Smooth muscle cell (in vitro differentiated cells): ENCODE data around the gene RBM46. TPM values are rescaled to one million over a fixed set of nuclear protein-coding genes. Genes with fewer than 3 reads are reported as not detected.

Source experiments
- DNase-seq: peaks from one replicate; lab custom pipeline; 2025; ENCODE audit not compliant: unreplicated experiment; lab: John Stamatoyannopoulos, UW
- H2AFZ ChIP-seq: fragments of 200-600 bp; sonication (generic); 2 replicates; pipeline ENCODE4 v1.6.0; 2016; ENCODE audit warnings: antibody characterized with exemption, low read depth, mild to moderate bottlenecking
- H3F3A ChIP-seq: fragments of 200-600 bp; sonication (generic); 2 replicates; pipeline ENCODE4 v1.6.0; 2017; ENCODE audit warnings: antibody characterized with exemption, low read depth
- H3K27ac ChIP-seq: fragments of 200-600 bp; sonication (generic); 2 replicates; pipeline ENCODE4 v1.5.1; 2016; ENCODE audit warnings: low read depth, mild to moderate bottlenecking
- H3K27me3 ChIP-seq: fragments of 200-600 bp; sonication (generic); 2 replicates; pipeline ENCODE4 v1.6.1; 2016; ENCODE audit warnings: low read depth, mild to moderate bottlenecking
- H3K36me3 ChIP-seq: fragments of 200-600 bp; sonication (generic); 2 replicates; pipeline ENCODE4 v1.5.1; 2016; ENCODE audit warnings: low read depth
- H3K4me1 ChIP-seq: fragments of 200-600 bp; sonication (generic); 2 replicates; pipeline ENCODE4 v1.5.1; 2016; ENCODE audit warnings: low read depth
- H3K4me2 ChIP-seq: fragments of 200-600 bp; sonication (generic); 2 replicates; pipeline ENCODE4 v1.6.0; 2016; ENCODE audit warnings: mild to moderate bottlenecking
- H3K4me3 ChIP-seq: fragments of 200-600 bp; sonication (generic); 2 replicates; pipeline ENCODE4 v1.5.1; 2016; ENCODE audit warnings: mild to moderate bottlenecking
- H3K79me2 ChIP-seq: fragments of 200-600 bp; sonication (generic); 2 replicates; pipeline ENCODE4 v1.6.0; 2016; ENCODE audit warnings: low read depth, mild to moderate bottlenecking
- H3K9ac ChIP-seq: fragments of 200-600 bp; sonication (generic); 2 replicates; pipeline ENCODE4 v1.6.0; 2016; ENCODE audit warnings: low read depth
- H3K9me3 ChIP-seq: fragments of 200-600 bp; sonication (generic); replicated peaks from 2 replicates; pipeline ENCODE4 v1.5.1; 2016; ENCODE audit warnings: low read depth
- H4K20me1 ChIP-seq: fragments of 200-600 bp; sonication (generic); 2 replicates; pipeline ENCODE4 v1.6.0; 2016; ENCODE audit warnings: low read depth
- CTCF ChIP-seq: fragments of 200-600 bp; sonication (generic); IDR thresholded peaks from 2 replicates; pipeline ENCODE4 v1.5.1; 2017; ENCODE audit warnings: borderline replicate concordance, mild to moderate bottlenecking, antibody characterized with exemption; ENCODE audit not compliant: insufficient read depth, poor library complexity, severe bottlenecking
- WGBS: methylation state at CpG from one replicate; pipeline ENCODE4 v1.1.7; 2016; ENCODE audit warnings: low lambda C conversion rate; 5-methylcytosine and 5-hydroxymethylcytosine counted together
- polyA plus RNA-seq: library from polyadenylated mRNA; unstranded; fragments of >200 nt; fragmentation: Nextera tagmentation; extraction: Ambion mirVana; gene quantifications from 2 replicates; pipeline ENCODE4 v1.2.1, GENCODE V29; 2016
- total RNA-seq: library from RNA; depleted of rRNA; stranded (reverse); fragments of >200 nt; gene quantifications from 2 replicates; pipeline ENCODE4 v1.2.3, GENCODE V29; 2014

Gene RBM46
- total and polyA plus RNA-seq, 2 experiments from 2014 or later, result not detected

GRCh38 chr4:154838694-154839093, 57.6 kb downstream of the RBM46 start:
- no peak overlapping the region for H2AFZ ChIP-seq
- no peaks in the 10 kb centered on the region for H3K27me3 ChIP-seq
- 83% methylated on average over 8 of the region's 8 CpGs for WGBS
- no peaks in the 10 kb centered on the region for H4K20me1 ChIP-seq
- H3K9me3 ChIP-seq, result no peaks in the 10 kb centered on the region
- no peaks in the 10 kb centered on the region for H3F3A ChIP-seq
- H3K27ac ChIP-seq, result no peak overlapping the region
- no peaks in the 10 kb centered on the region for H3K36me3 ChIP-seq
- no peak for DNase-seq
- H3K4me2 ChIP-seq, result no peak overlapping the region
- TF ChIP-seq CTCF, result no peak
- no peaks in the 10 kb centered on the region for H3K79me2 ChIP-seq
- no peaks in the 10 kb centered on the region for H3K4me1 ChIP-seq
- H3K9ac ChIP-seq, result no peak overlapping the region
- H3K4me3 ChIP-seq, result no peak overlapping the region

DNA sequence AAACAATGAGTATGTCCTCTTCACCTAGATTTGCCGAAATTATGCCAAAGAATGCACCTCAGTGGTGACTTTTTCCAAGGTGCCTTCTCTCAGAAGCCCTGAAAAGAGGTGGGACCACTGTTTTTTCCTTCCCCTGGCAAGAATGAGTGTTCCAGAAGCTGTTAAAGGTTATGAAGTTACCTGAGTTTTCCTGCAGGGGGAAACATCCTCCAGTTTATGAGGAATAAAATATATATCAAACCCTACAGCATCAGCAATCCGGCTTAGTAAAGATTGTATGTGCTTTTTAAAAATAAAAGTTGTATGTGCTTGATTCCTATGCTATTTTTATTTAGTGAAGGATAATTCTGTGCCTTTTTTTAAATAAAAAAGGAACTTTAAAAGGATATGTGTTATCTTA, 73.3 kb downstream of the RBM46 start:
- no peak for TF ChIP-seq CTCF
- Histone ChIP-seq H3K4me1 (no peaks in the 10 kb centered on the region), H3K27ac (no peak overlapping the region), H3K9ac (no peak overlapping the region), H3F3A (no peaks in the 10 kb centered on the region), H3K4me3 (no peak overlapping the region), H3K4me2 (no peak overlapping the region), H3K9me3 (no peaks in the 10 kb centered on the region), H3K27me3 (no peaks in the 10 kb centered on the region), H3K79me2 (no peaks in the 10 kb centered on the region), H3K36me3 (no peaks in the 10 kb centered on the region), H4K20me1 (no peaks in the 10 kb centered on the region), H2AFZ (no peak overlapping the region)
- 71% methylated on average over 2 of the region's 2 CpGs for WGBS
- DNase-seq, result no peak

DNA sequence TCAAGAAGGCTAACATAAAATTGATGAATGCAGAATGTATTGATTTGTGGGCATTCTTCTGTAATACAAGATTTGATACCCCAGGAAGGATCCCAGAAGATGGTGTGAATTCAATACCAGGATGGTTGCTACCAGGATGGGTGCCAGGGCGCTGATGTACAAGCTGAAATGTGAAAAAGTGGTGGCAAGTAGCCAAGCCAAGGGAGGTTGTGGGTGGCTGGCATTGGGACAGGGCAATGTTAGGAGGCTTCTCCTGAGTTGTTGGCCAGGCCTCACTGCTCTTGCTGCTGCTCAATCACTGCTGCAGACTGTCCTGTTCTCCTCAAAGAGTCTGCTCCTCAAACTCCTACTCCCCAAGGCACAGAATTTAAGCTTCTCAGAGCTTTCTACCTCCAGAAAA, 77.1 kb downstream of the RBM46 start:
- 83% methylated on average over 1 of the region's 1 CpG for WGBS
- DNase-seq, result no peak
- no peaks in the 10 kb centered on the region for H3K9me3 ChIP-seq
- H3K36me3 ChIP-seq, result no peaks in the 10 kb centered on the region
- no peak overlapping the region for H3K9ac ChIP-seq
- H3K79me2 ChIP-seq, result no peaks in the 10 kb centered on the region
- H3K27ac ChIP-seq, result no peak overlapping the region
- no peaks in the 10 kb centered on the region for H4K20me1 ChIP-seq
- H3K4me2 ChIP-seq, result no peak overlapping the region
- H2AFZ ChIP-seq, result no peak overlapping the region
- H3K27me3 ChIP-seq, result no peaks in the 10 kb centered on the region
- no peaks in the 10 kb centered on the region for H3F3A ChIP-seq
- no peak for TF ChIP-seq CTCF
- no peak overlapping the region for H3K4me3 ChIP-seq
- no peaks in the 10 kb centered on the region for H3K4me1 ChIP-seq

- no peaks in the 10 kb centered on the region for H3K9me3 ChIP-seq
- no peak overlapping the region for H3K4me2 ChIP-seq
- H3K27ac ChIP-seq, result no peak overlapping the region
- no peak overlapping the region for H3K4me3 ChIP-seq
- WGBS, result 80% methylated on average over 7 of the region's 7 CpGs
- no peaks in the 10 kb centered on the region for H3K36me3 ChIP-seq
- no peak overlapping the region for H3K9ac ChIP-seq
- no peaks in the 10 kb centered on the region for H4K20me1 ChIP-seq
- TF ChIP-seq CTCF, result no peak
- no peaks in the 10 kb centered on the region for H3F3A ChIP-seq
- no peak for DNase-seq
- no peaks in the 10 kb centered on the region for H3K79me2 ChIP-seq
- peaks cover 15% of the 10 kb centered on the region for H3K4me1 ChIP-seq
- H2AFZ ChIP-seq, result no peak overlapping the region
- no peaks in the 10 kb centered on the region for H3K27me3 ChIP-seq
Observed at GRCh38 chr4:154868414-154869194, 87.5 kb downstream of the RBM46 start.
